Parathyroid adenoma (tissue), 2 donors: ENCODE measurements around the gene PDCD1LG2.

ENCODE experiments used
- H2AFZ ChIP-seq: fragments of 300-600 bp; sonication (generic); one replicate; pipeline ENCODE4 v1.7.0; 2017; ENCODE audit warnings: antibody characterized with exemption, mild to moderate bottlenecking
- H3K27ac ChIP-seq: fragments of 300-600 bp; sonication (generic); one replicate; pipeline ENCODE4 v1.7.0; 2017
- H3K27me3 ChIP-seq: fragments of 300-600 bp; sonication (generic); one replicate; pipeline ENCODE4 v1.7.0; 2017; ENCODE audit warnings: low read length; ENCODE audit not compliant: control insufficient read depth, insufficient read depth
- H3K36me3 ChIP-seq: fragments of 300-600 bp; sonication (generic); one replicate; pipeline ENCODE4 v1.7.0; 2017; ENCODE audit warnings: low read length; ENCODE audit not compliant: control insufficient read depth, insufficient read depth
- H3K4me1 ChIP-seq: fragments of 300-600 bp; sonication (generic); one replicate; pipeline ENCODE4 v1.7.0; 2017; ENCODE audit warnings: control low read depth
- H3K4me2 ChIP-seq: fragments of 300-600 bp; sonication (generic); one replicate; pipeline ENCODE4 v1.7.0; 2017; ENCODE audit warnings: low read length
- H3K4me3 ChIP-seq: fragments of 300-600 bp; sonication (generic); one replicate; pipeline ENCODE4 v1.7.0; 2017; ENCODE audit warnings: low read depth, low read length
- H3K79me2 ChIP-seq: fragments of 300-600 bp; sonication (generic); one replicate; pipeline ENCODE4 v1.7.0; 2017; ENCODE audit warnings: control low read depth
- H3K9ac ChIP-seq: fragments of 300-600 bp; sonication (generic); one replicate; pipeline ENCODE4 v1.7.0; 2017; ENCODE audit warnings: mild to moderate bottlenecking
- H3K9me3 ChIP-seq: fragments of 300-600 bp; sonication (generic); one replicate; pipeline ENCODE4 v1.7.0; 2017; ENCODE audit warnings: low read length; ENCODE audit not compliant: control insufficient read depth
- CTCF ChIP-seq: fragments of 300-600 bp; sonication (generic); IDR thresholded peaks from one replicate; pipeline ENCODE4 v1.7.0; 2017; ENCODE audit warnings: antibody characterized with exemption, mild to moderate bottlenecking
- donor health status: primary hyperparathyroidism.

Gene PDCD1LG2

GRCh38 chr9:5596173-5596572 is 85.8 kb downstream of the PDCD1LG2 start:
- Histone ChIP-seq H2AFZ (no peak overlapping the region), H3K27me3 (no peaks in the 10 kb centered on the region), H3K79me2 (no peaks in the 10 kb centered on the region), H3K4me2 (no peak overlapping the region), H3K27ac (no peak overlapping the region), H3K36me3 (no peaks in the 10 kb centered on the region), H3K9me3 (no peaks in the 10 kb centered on the region), H3K4me1 (no peaks in the 10 kb centered on the region), H3K4me3 (no peak overlapping the region), H3K9ac (no peak overlapping the region)
- no peak for TF ChIP-seq CTCF

DNA sequence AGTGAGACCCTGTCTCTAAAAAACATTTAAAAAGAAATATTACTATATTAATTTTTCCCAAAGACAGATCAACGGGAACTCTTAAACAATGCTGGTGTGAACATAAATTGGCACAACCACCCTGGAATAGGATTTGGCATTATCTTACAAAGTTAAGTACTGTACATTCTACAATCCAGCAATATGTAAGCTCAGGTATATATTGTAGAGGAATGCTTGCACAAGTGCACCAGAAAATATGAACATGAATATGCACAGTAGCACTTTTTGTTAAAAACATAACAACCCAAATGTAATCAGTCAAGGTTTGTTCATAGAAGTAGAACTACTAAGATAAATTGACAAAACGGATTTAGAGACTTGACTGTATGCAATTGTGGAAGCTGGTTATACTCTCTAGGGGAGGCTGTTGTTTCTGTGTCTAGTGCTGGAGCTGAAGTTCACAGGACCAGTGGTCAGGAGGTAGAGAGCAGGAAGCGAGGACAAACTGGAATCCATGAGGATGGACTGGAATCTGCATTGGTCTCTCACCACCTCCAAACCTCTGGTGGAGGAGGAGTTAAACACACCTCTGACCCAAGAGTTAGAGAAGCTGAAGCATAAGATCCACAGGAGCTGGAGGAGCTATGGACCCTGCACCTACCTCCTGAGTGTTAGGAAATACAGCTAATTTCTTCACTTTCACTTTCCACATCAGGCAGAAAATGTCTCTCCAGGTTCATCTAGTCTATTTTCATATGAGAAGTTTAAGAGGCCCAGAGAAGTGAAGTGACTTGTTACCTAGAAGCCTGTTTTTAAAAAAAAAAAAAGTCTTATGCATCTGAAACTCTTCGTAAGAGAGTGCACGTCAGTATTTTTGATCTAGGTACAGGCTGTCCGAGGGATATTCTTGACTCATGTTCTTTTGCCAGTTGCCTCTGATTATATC is 98.2 kb downstream of the PDCD1LG2 start:
- no peak overlapping the region for H3K9ac ChIP-seq
- peak overlapping the region; percentile 82 for H2AFZ ChIP-seq
- peak overlapping the region; percentile 72 for H3K4me2 ChIP-seq
- no peaks in the 10 kb centered on the region for H3K36me3 ChIP-seq
- peaks cover 3% of the 10 kb centered on the region for H3K4me1 ChIP-seq
- TF ChIP-seq CTCF = no peak
- H3K79me2 ChIP-seq = no peaks in the 10 kb centered on the region
- H3K27me3 ChIP-seq = no peaks in the 10 kb centered on the region
- peak overlapping the region; percentile 52 for H3K4me3 ChIP-seq
- no peaks in the 10 kb centered on the region for H3K9me3 ChIP-seq
- peak overlapping the region; percentile 61 for H3K27ac ChIP-seq

DNA sequence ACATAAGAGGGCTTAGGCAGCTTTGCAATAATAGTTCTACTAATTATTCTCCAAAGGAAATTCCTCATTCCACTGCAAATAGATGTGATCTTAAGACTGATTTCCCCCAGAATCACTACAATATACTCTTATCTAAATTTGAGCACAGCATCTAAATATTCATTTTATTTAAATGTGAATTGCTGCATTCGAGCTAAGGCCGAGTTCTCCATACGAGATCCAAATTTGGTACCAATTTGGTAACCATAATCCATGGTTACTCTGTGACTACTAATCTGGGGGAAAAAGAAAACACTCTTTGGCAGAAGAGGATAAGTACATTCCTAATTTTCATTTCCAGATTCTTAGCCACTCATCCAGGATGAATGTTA is 98.9 kb downstream of the PDCD1LG2 start:
- Histone ChIP-seq H3K79me2 (no peaks in the 10 kb centered on the region), H3K4me1 (peaks cover 3% of the 10 kb centered on the region), H2AFZ (peak overlapping the region; percentile 82), H3K27me3 (no peaks in the 10 kb centered on the region), H3K36me3 (no peaks in the 10 kb centered on the region), H3K4me3 (peak overlapping the region; percentile 52), H3K27ac (peak overlapping the region; percentile 61), H3K4me2 (peak overlapping the region; percentile 72), H3K9ac (no peak overlapping the region), H3K9me3 (no peaks in the 10 kb centered on the region)
- TF ChIP-seq CTCF = no peak

- Histone ChIP-seq H3K36me3 (no peaks in the 10 kb centered on the region), H3K4me1 (peaks cover 3% of the 10 kb centered on the region), H3K9ac (no peak overlapping the region), H3K9me3 (no peaks in the 10 kb centered on the region), H3K79me2 (no peaks in the 10 kb centered on the region), H2AFZ (no peak overlapping the region), H3K4me2 (no peak overlapping the region), H3K27me3 (no peaks in the 10 kb centered on the region), H3K4me3 (no peak overlapping the region), H3K27ac (no peak overlapping the region)
- TF ChIP-seq CTCF = no peak
Observed at GRCh38 chr9:5610491-5610890, 100.2 kb downstream of the PDCD1LG2 start.
